HK-2 (cell line): ENCODE measurements around the gene VEGFB.
A peak's percentile ranks its signal among the peaks of the same experiment; 100 is the strongest.

Source experiments
- DNase-seq: peaks from one replicate; pipeline ENCODE4 v3.0.0-alpha.2; 2018; ENCODE audit not compliant: unreplicated experiment

Gene VEGFB

GRCh38 chr11:64211181-64211872, 23.1 kb upstream of the VEGFB start:
- DNase-seq, result no peak

GRCh38 chr11:64216879-64217278, 17.5 kb upstream of the VEGFB start:
- DNase-seq, result no peak

- no peak for DNase-seq
These were observed 15.6 kb upstream of the VEGFB start for GRCh38 chr11:64218628-64219353.

- no peak for DNase-seq
These were observed 15.1 kb upstream of the VEGFB start for GRCh38 chr11:64219354-64219684.

- no peak for DNase-seq
These were observed 14.6 kb upstream of the VEGFB start for GRCh38 chr11:64219755-64220154.

- no peak for DNase-seq
These were observed 14.1 kb upstream of the VEGFB start for GRCh38 chr11:64220271-64220670.

GRCh38 chr11:64220798-64221197, 13.6 kb upstream of the VEGFB start:
- no peak for DNase-seq

- no peak for DNase-seq
These were observed 11.8 kb upstream of the VEGFB start for GRCh38 chr11:64222651-64223000.

GRCh38 chr11:64223001-64223651, 11.3 kb upstream of the VEGFB start:
- DNase-seq, result no peak

- DNase-seq, result no peak
These were observed 10.1 kb upstream of the VEGFB start for GRCh38 chr11:64224151-64224890.

GRCh38 chr11:64224891-64225607, 9.3 kb upstream of the VEGFB start:
- no peak for DNase-seq

GRCh38 chr11:64225608-64226506, 8.5 kb upstream of the VEGFB start, which contains the start of the genes NUDT22 and TRPT1:
TSS of gene NUDT22 (plus strand) at chr11:64226274. CDS start at chr11:64226653, 379 bp downstream.
TSS of gene TRPT1 (minus strand) at chr11:64226186. CDS start at chr11:64225860, 326 bp downstream.
- DNase-seq, result peak; percentile 84

- no peak for DNase-seq
These were observed 7.8 kb upstream of the VEGFB start for GRCh38 chr11:64226507-64227051.

- DNase-seq, result no peak
These were observed 6.9 kb upstream of the VEGFB start for GRCh38 chr11:64227405-64227956.

GRCh38 chr11:64229090-64229743, 5.2 kb upstream of the VEGFB start:
- DNase-seq, result no peak

GRCh38 chr11:64229744-64230170, 4.6 kb upstream of the VEGFB start:
- no peak for DNase-seq

- peak; percentile 85 for DNase-seq
These were observed 4.0 kb upstream of the VEGFB start, which contains the start of gene DNAJC4 for GRCh38 chr11:64230171-64230984. TSS of gene DNAJC4 (plus strand) at chr11:64230548. CDS start at chr11:64230855, 307 bp downstream.

GRCh38 chr11:64230985-64231365, 3.4 kb upstream of the VEGFB start:
- no peak for DNase-seq
